Tibial artery (tissue), 4 donors: ENCODE measurements around the gene UQCRC2.

ENCODE experiments used
- DNase-seq, 2 donors: peaks; one replicate each; pipeline ENCODE4 v3.0.0-alpha.2; 2019
- H3K27ac ChIP-seq, 2 donors: fragments of 200-600 bp; sonication (generic) in 1 of 2; 1 replicate in 1 of 2; 2 replicates in 1 of 2; pipeline ENCODE4 v1.5.1; 2018 to 2019; ENCODE audit warnings: mild to moderate bottlenecking in 1 of 2
- H3K27me3 ChIP-seq, 2 donors: fragments of 200-600 bp; sonication (generic) in 1 of 2; one replicate each; pipeline versions ENCODE4 v1.5.1 to v1.6.0; 2016 to 2019
- H3K36me3 ChIP-seq, 3 donors: fragments of 200-600 bp; sonication (generic) in 2 of 3; one replicate each; pipeline ENCODE4 v1.5.1; 2016 to 2019; ENCODE audit warnings: mild to moderate bottlenecking in 2 of 3
- H3K4me1 ChIP-seq, 4 donors: fragments of 200-600 bp; sonication (generic) in 2 of 4; 1 replicate in 3 of 4; 2 replicates in 1 of 4; pipeline ENCODE4 v1.5.1; 2016 to 2019
- H3K4me3 ChIP-seq, 2 donors: fragments of 200-600 bp; sonication (generic) in 1 of 2; 1 replicate in 1 of 2; 2 replicates in 1 of 2; pipeline ENCODE4 v1.5.1; 2018 to 2019; ENCODE audit warnings: mild to moderate bottlenecking in 2 of 2
- H3K9me3 ChIP-seq, 3 donors: fragments of 200-600 bp; sonication (generic) in 1 of 3; one replicate each; pipeline ENCODE4 v1.5.1; 2016 to 2019
- intact Hi-C: fragments of 100-400 bp; cut with DNase I; formaldehyde crosslinking; loops from one replicate; pipeline ENCODE4 v1.15.0; 2023; ENCODE audit warnings: low total_unique reads
- TF ChIP-seq, protein P1 (sequence below), 2 experiments: fragments of 200-600 bp in 1 of 2; fragments of 450-650 bp in 1 of 2; IDR thresholded peaks; one replicate each; pipeline ENCODE4 v1.5.1; 2017 to 2019; ENCODE audit warnings: antibody characterized with exemption in 2 of 2, mild to moderate bottlenecking in 1 of 2, moderate library complexity in 1 of 2

The UQCRC2 gene

DNA sequence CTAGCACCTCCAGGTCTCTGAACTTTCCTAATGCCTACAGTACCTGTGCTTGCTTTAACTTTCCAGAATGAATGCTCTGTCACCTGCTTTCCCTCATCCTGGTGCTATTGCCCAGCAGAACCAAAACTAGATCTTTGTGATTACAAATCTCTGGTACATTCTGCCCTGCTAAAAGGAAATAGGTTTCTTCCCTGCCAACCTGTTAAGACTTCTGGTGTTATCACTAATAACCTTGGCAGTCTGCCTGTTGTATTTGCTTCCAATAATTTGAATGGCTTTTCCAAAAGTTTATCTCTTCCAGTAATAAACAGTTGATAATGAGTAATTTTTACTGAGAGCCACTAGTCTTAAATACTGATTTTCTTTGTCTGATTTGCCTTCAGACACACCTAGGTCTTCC lies 32.4 kb downstream of the UQCRC2 start:
- no peaks in the 10 kb centered on the region for H3K9me3 ChIP-seq
- intact Hi-C loops: no loop called here
- H3K36me3 ChIP-seq: peaks cover 32 to 51% (median 38%) of the 10 kb centered on the region in 3 donors
- H3K27me3 ChIP-seq: no peaks in the 10 kb centered on the region
- H3K27ac ChIP-seq: no peak overlapping the region
- no peak for DNase-seq
- peaks cover 0 to 5% (median 0%) of the 10 kb centered on the region in 4 donors for H3K4me1 ChIP-seq
- H3K4me3 ChIP-seq: no peak overlapping the region
- TF ChIP-seq, protein P1, sequence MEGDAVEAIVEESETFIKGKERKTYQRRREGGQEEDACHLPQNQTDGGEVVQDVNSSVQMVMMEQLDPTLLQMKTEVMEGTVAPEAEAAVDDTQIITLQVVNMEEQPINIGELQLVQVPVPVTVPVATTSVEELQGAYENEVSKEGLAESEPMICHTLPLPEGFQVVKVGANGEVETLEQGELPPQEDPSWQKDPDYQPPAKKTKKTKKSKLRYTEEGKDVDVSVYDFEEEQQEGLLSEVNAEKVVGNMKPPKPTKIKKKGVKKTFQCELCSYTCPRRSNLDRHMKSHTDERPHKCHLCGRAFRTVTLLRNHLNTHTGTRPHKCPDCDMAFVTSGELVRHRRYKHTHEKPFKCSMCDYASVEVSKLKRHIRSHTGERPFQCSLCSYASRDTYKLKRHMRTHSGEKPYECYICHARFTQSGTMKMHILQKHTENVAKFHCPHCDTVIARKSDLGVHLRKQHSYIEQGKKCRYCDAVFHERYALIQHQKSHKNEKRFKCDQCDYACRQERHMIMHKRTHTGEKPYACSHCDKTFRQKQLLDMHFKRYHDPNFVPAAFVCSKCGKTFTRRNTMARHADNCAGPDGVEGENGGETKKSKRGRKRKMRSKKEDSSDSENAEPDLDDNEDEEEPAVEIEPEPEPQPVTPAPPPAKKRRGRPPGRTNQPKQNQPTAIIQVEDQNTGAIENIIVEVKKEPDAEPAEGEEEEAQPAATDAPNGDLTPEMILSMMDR (IDR thresholded peaks at IDR 0.05): no peak

DNA sequence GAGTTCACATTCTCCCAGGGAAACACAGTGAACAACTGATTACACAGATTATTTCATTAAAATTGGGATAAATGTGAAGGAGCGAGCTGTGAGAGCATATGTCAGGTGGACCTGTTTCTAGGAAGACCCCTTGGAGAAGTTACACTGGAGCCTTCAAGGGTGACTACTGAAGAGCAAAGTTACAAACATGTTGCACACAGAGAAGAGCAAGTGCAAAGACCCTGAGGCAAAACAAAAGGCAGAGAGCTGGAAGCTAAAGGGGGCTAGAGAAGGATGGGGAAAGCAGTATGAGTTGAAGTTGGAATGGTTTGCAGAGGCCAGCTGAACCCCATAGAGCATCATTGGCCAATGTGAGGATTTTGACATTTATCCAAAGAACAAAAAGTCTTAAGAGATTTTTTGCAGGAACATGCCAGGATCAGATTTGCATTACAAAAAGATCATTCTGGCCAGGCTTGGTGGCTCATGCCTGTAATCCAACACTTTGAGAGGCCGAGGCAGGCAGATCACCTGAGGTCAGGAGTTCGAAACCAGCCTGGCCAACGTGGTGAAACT lies 33.6 kb downstream of the UQCRC2 start:
- no peak for DNase-seq
- Histone ChIP-seq H3K4me1 (peaks cover 0 to 5% (median 0%) of the 10 kb centered on the region in 4 donors), H3K4me3 (no peak overlapping the region), H3K27ac (no peak overlapping the region), H3K36me3 (peaks cover 20 to 39% (median 27%) of the 10 kb centered on the region in 3 donors), H3K9me3 (no peaks in the 10 kb centered on the region), H3K27me3 (no peaks in the 10 kb centered on the region)
- intact Hi-C loops: no loop called here
- TF ChIP-seq, protein P1 (IDR thresholded peaks at IDR 0.05): no peak

DNA sequence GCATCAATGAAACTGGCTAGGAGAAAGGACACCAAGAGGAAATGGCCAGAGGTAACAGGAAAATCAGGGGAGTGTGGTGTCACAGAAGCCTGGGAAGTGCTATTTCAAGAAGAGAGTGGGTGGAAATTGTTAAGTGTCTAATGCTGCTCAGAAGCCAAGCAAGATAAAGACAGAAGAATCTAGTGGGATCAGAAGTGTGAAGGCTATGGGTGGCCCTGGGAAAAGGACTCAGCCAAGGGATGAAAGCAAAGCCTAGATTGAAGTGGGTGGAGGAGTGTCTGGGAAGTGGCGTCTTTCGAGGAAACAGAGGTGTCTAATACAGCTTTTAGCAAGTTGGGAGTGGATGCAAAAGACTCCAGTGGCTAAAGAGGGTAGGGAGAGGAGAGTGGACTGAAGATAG lies 34.3 kb downstream of the UQCRC2 start:
- peaks cover 0 to 5% (median 0%) of the 10 kb centered on the region in 4 donors for H3K4me1 ChIP-seq
- DNase-seq: no peak
- peaks cover 12 to 31% (median 19%) of the 10 kb centered on the region in 3 donors for H3K36me3 ChIP-seq
- intact Hi-C loops: no loop called here
- TF ChIP-seq, protein P1 (IDR thresholded peaks at IDR 0.05): no peak
- H3K27me3 ChIP-seq: no peaks in the 10 kb centered on the region
- H3K9me3 ChIP-seq: no peaks in the 10 kb centered on the region
- H3K4me3 ChIP-seq: no peak overlapping the region
- no peak overlapping the region for H3K27ac ChIP-seq

DNA sequence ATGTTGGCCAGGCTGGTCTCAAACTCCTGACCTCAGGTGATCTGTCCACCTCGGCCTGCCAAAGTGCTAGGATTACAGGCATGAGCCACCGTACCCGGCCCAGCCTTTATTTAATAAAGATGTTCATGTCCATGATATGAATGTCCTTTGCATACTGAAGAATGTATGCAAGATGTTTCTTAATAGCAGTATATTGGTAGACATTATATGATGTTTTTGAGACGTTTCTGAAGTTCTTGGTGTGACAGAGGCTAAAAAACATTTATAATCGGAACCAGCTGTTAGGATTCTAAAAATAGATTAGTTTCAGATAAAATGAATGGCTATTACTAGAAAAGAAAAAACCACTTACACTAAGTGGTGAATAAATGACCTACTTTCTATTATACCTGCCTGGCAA lies 36.0 kb downstream of the UQCRC2 start:
- H3K36me3 ChIP-seq: peaks cover 0 to 15% (median 3%) of the 10 kb centered on the region in 3 donors
- no peak for DNase-seq
- no peak overlapping the region for H3K27ac ChIP-seq
- peaks cover 0 to 5% (median 0%) of the 10 kb centered on the region in 4 donors for H3K4me1 ChIP-seq
- H3K27me3 ChIP-seq: no peaks in the 10 kb centered on the region
- H3K4me3 ChIP-seq: no peak overlapping the region
- intact Hi-C loops: no loop called here
- TF ChIP-seq, protein P1 (IDR thresholded peaks at IDR 0.05): no peak
- H3K9me3 ChIP-seq: no peaks in the 10 kb centered on the region

DNA sequence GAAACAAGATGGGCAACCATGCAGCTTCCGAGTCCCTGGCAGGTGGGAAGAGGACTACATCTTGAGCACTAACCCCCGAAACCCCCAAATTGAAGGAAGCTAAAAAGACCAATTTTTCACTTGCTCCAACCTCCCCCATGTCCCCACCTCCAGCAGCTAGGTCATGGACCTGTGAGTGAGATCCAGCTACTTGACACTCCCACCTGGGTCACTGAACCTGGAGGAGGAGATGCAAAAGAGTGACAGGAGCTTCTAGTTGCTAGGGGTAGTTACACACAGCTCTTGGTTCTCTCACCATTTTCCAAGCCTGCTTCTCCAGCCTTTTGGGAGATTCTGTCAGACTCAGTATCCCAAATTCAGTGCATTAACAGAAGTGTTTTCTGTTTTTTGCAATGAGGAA lies 36.6 kb downstream of the UQCRC2 start:
- TF ChIP-seq, protein P1 (IDR thresholded peaks at IDR 0.05): no peak
- Histone ChIP-seq H3K4me1 (peaks cover 0 to 5% (median 0%) of the 10 kb centered on the region in 4 donors), H3K9me3 (no peaks in the 10 kb centered on the region), H3K27ac (no peak overlapping the region), H3K27me3 (no peaks in the 10 kb centered on the region), H3K4me3 (no peak overlapping the region), H3K36me3 (peaks cover 0 to 9% (median 0%) of the 10 kb centered on the region in 3 donors)
- DNase-seq: no peak
- intact Hi-C loops: no loop called here
